Activated CD8-positive, alpha-beta T cell treated with anti-CD3 and anti-CD28 coated beads for 36 hours (primary cell): Measurements from ENCODE around the gene TNFRSF11A. TPM values are rescaled to one million over a fixed set of nuclear protein-coding genes. Genes with fewer than 3 reads are reported as not detected.

ENCODE experiments used
- ATAC-seq: fragments of 200-7000 bp; cut with Tn5 transposase; one replicate; pipeline ENCODE4 v1.10.0; 2021; ENCODE audit warnings: mild to moderate bottlenecking, moderate library complexity
- CTCF ChIA-PET: fragments of 350-600 bp; sonication (Branson Sonifier 250); formaldehyde crosslinking; loops from one replicate; lab custom pipeline; 2021; ENCODE audit warnings: antibody characterized with exemption; lab: Charles Lee
- POLR2A ChIA-PET: fragments of 350-600 bp; sonication (Branson Sonifier 250); formaldehyde crosslinking; loops from one replicate; lab custom pipeline; 2021; ENCODE audit warnings: antibody characterized with exemption; lab: Charles Lee
- DNase-seq: peaks from one replicate; pipeline ENCODE4 v3.0.0-alpha.2; 2020
- H3K27ac Mint-ChIP-seq: one replicate; pipeline ENCODE4 v1.8.0; 2021; ENCODE audit warnings: mild to moderate bottlenecking, mixed read lengths
- H3K27me3 Mint-ChIP-seq: one replicate; pipeline ENCODE4 v1.8.0; 2021; ENCODE audit warnings: mixed read lengths
- H3K36me3 Mint-ChIP-seq: one replicate; pipeline ENCODE4 v1.8.0; 2021; ENCODE audit warnings: low read depth, mixed read lengths
- H3K4me1 Mint-ChIP-seq: one replicate; pipeline ENCODE4 v1.8.0; 2021; ENCODE audit warnings: low read depth, mixed read lengths
- H3K4me3 Mint-ChIP-seq: one replicate; pipeline ENCODE4 v1.8.0; 2021; ENCODE audit warnings: mild to moderate bottlenecking, moderate library complexity, mixed read lengths
- H3K9me3 Mint-ChIP-seq: one replicate; pipeline ENCODE4 v1.8.0; 2021; ENCODE audit warnings: mixed read lengths
- CTCF ChIP-seq: fragments of 200-600 bp; IDR thresholded peaks from one replicate; pipeline ENCODE4 v1.8.0; 2022; ENCODE audit warnings: antibody characterized with exemption, mild to moderate bottlenecking
- intact Hi-C: fragments of 100-400 bp; cut with micrococcal nuclease; formaldehyde crosslinking; loops from one replicate; pipeline ENCODE4 v1.10.0; 2022
- total RNA-seq, 2 experiments: library from RNA; stranded (reverse); gene quantifications; one replicate each; pipeline ENCODE4 v1.2.3, GENCODE V29; 2021

The TNFRSF11A gene
- total RNA-seq, 2 experiments from 2014 or later: 7.3 to 8.0 TPM

- intact Hi-C loops: no loop called here
- ChIA-PET CTCF (interaction anchor here (2.1 to 3.9 kb wide), 2 partner anchors 9 to 151 kb away, joined by 7 to 38 read pairs; no protein-coding TSS in a partner anchor), POLR2A (no interaction called here)
- H3K27me3 Mint-ChIP-seq: peaks cover 3% of the 10 kb centered on the region
- no peak for TF ChIP-seq CTCF
- ATAC-seq (no peak), DNase-seq (no peak)
- H3K27ac Mint-ChIP-seq: no peak overlapping the region
- no peaks in the 10 kb centered on the region for H3K36me3 Mint-ChIP-seq
- no peak overlapping the region for H3K4me3 Mint-ChIP-seq
- no peaks in the 10 kb centered on the region for H3K4me1 Mint-ChIP-seq
- no peaks in the 10 kb centered on the region for H3K9me3 Mint-ChIP-seq
Observed at GRCh38 chr18:62435435-62436031, 110.4 kb downstream of the TNFRSF11A start.

GRCh38 chr18:62436636-62437234 is 111.6 kb downstream of the TNFRSF11A start:
- no peak for ATAC-seq
- no peak for TF ChIP-seq CTCF
- no peak overlapping the region for H3K4me3 Mint-ChIP-seq
- H3K9me3 Mint-ChIP-seq: no peaks in the 10 kb centered on the region
- peaks cover 3% of the 10 kb centered on the region for H3K27me3 Mint-ChIP-seq
- POLR2A ChIA-PET: interaction anchor here (1.6 kb wide), 1 partner anchor 11 kb away, joined by 3 read pairs; no protein-coding TSS in a partner anchor
- no peaks in the 10 kb centered on the region for H3K36me3 Mint-ChIP-seq
- no peak overlapping the region for H3K27ac Mint-ChIP-seq
- DNase-seq: no peak
- CTCF ChIA-PET: interaction anchor here (1.1 to 3.9 kb wide), 5 partner anchors 11 to 149 kb away, joined by 3 to 38 read pairs (median 5); no protein-coding TSS in a partner anchor
- intact Hi-C loops: no loop called here
- H3K4me1 Mint-ChIP-seq: no peaks in the 10 kb centered on the region

GRCh38 chr18:62437235-62438017 is 112.3 kb downstream of the TNFRSF11A start:
- POLR2A ChIA-PET: interaction anchor here (1.6 kb wide), 1 partner anchor 12 kb away, joined by 3 read pairs; no protein-coding TSS in a partner anchor
- H3K4me1 Mint-ChIP-seq: no peaks in the 10 kb centered on the region
- ATAC-seq: no peak

GRCh38 chr18:62438018-62438329 is 112.9 kb downstream of the TNFRSF11A start:
- intact Hi-C loops: no loop called here
- ATAC-seq: no peak
- TF ChIP-seq CTCF: no peak
- no peak overlapping the region for H3K27ac Mint-ChIP-seq
- H3K27me3 Mint-ChIP-seq: peaks cover 3% of the 10 kb centered on the region
- CTCF ChIA-PET: interaction anchor here (1.5 to 3.9 kb wide), 3 partner anchors 12 to 147 kb away, joined by 4 to 38 read pairs (median 5); no protein-coding TSS in a partner anchor
- no peaks in the 10 kb centered on the region for H3K4me1 Mint-ChIP-seq
- DNase-seq: no peak
- no peak overlapping the region for H3K4me3 Mint-ChIP-seq
- no peaks in the 10 kb centered on the region for H3K9me3 Mint-ChIP-seq
- POLR2A ChIA-PET: interaction anchor here (1.6 kb wide), 1 partner anchor 12 kb away, joined by 3 read pairs; no protein-coding TSS in a partner anchor
- H3K36me3 Mint-ChIP-seq: no peaks in the 10 kb centered on the region

More at GRCh38 chr18:62437235-62438017, 112.3 kb downstream of the TNFRSF11A start:
- peaks cover 3% of the 10 kb centered on the region for H3K27me3 Mint-ChIP-seq
- no peak for DNase-seq
- CTCF ChIA-PET: interaction anchor here (1.1 to 3.9 kb wide), 4 partner anchors 11 to 148 kb away, joined by 3 to 38 read pairs (median 4); no protein-coding TSS in a partner anchor
- H3K9me3 Mint-ChIP-seq: no peaks in the 10 kb centered on the region
- H3K4me3 Mint-ChIP-seq: no peak overlapping the region
- no peak for TF ChIP-seq CTCF
- no peak overlapping the region for H3K27ac Mint-ChIP-seq
- intact Hi-C loops: no loop called here
- no peaks in the 10 kb centered on the region for H3K36me3 Mint-ChIP-seq
